B cell (primary cell): ENCODE measurements around the gene EPHB6. TPM values are rescaled to one million over a fixed set of nuclear protein-coding genes. Genes with fewer than 3 reads are reported as not detected.

Source experiments
- ATAC-seq: fragments of 200-7000 bp; cut with Tn5 transposase; one replicate; pipeline ENCODE4 v1.10.0; 2021; ENCODE audit warnings: low read depth, mild to moderate bottlenecking, moderate number of reproducible peaks, moderate library complexity
- CTCF ChIA-PET: fragments of 350-600 bp; sonication (Branson Sonifier 250); formaldehyde crosslinking; loops from one replicate; lab custom pipeline; 2021; ENCODE audit warnings: antibody characterized with exemption, inconsistent platforms; lab: Charles Lee
- POLR2A ChIA-PET: fragments of 350-600 bp; sonication (Branson Sonifier 250); formaldehyde crosslinking; loops from one replicate; lab custom pipeline; 2021; ENCODE audit warnings: antibody characterized with exemption; lab: Charles Lee
- DNase-seq: peaks from one replicate; pipeline ENCODE4 v3.0.0; 2013
- H2AFZ ChIP-seq: 2 replicates; pipeline ENCODE4 v1.6.1; 2012; ENCODE audit warnings: mild to moderate bottlenecking, low read depth, low read length; ENCODE audit not compliant: insufficient read depth, poor library complexity, severe bottlenecking
- H3K27ac ChIP-seq, 2 donors: 1 replicate in 1 of 2; 2 replicates in 1 of 2; pipeline ENCODE4 v1.5.1; 2012 to 2013; ENCODE audit warnings: low read length in 2 of 2, mild to moderate bottlenecking in 2 of 2, moderate library complexity in 1 of 2
- H3K27me3 ChIP-seq, 4 experiments: fragments of 200-600 bp in 1 of 4; sonication (generic) in 1 of 4; replicated peaks in 1 of 4; 1 replicate in 2 of 4; 2 replicates in 2 of 4; pipeline versions ENCODE4 v1.6.1 to v1.7.0; 2013 to 2016; ENCODE audit warnings: low read length in 3 of 4, mild to moderate bottlenecking in 2 of 4, mixed read lengths in 1 of 4, moderate library complexity in 1 of 4; ENCODE audit not compliant: insufficient read depth in 4 of 4, control insufficient read depth in 3 of 4; ENCODE audit errors: control extremely low read depth in 1 of 4
- H3K36me3 ChIP-seq, 2 experiments: replicated peaks in 1 of 2; 1 replicate in 1 of 2; 2 replicates in 1 of 2; pipeline versions ENCODE4 v1.6.1 to v1.7.1; 2013; ENCODE audit warnings: low read length in 1 of 2; ENCODE audit not compliant: insufficient read depth in 2 of 2, control insufficient read depth in 1 of 2; ENCODE audit errors: control extremely low read depth in 1 of 2, extremely low read depth in 1 of 2
- H3K4me1 ChIP-seq, 2 donors: fragments of 200-600 bp in 1 of 2; sonication (generic) in 1 of 2; 1 replicate in 1 of 2; 2 replicates in 1 of 2; pipeline versions ENCODE4 v1.5.1 to v1.6.1; 2013 to 2017; ENCODE audit warnings: low read length in 2 of 2; ENCODE audit not compliant: control insufficient read depth in 2 of 2, insufficient read depth in 2 of 2
- H3K4me2 ChIP-seq: replicated peaks from 2 replicates; pipeline ENCODE3; 2012; ENCODE audit warnings: mild to moderate bottlenecking, low read depth, low read length; ENCODE audit not compliant: poor library complexity, severe bottlenecking
- H3K4me3 ChIP-seq, 5 experiments: fragments of 200-600 bp in 1 of 5; sonication (generic) in 1 of 5; 1 replicate in 3 of 5; 2 replicates in 2 of 5; pipeline versions ENCODE4 v1.5.1 to v1.7.0; 2011 to 2016; ENCODE audit warnings: low read length in 4 of 5, mild to moderate bottlenecking in 4 of 5, low read depth in 2 of 5, control low read depth in 1 of 5, moderate library complexity in 1 of 5; ENCODE audit not compliant: insufficient read depth in 1 of 5; ENCODE audit errors: control extremely low read depth in 1 of 5, extremely low read depth in 1 of 5
- H3K79me2 ChIP-seq: fragments of 200-600 bp; sonication (generic); one replicate; pipeline ENCODE4 v1.6.0; 2016; ENCODE audit warnings: low read length; ENCODE audit not compliant: control insufficient read depth, insufficient read depth
- H3K9ac ChIP-seq: fragments of 200-600 bp; sonication (generic); 2 replicates; pipeline ENCODE4 v1.6.1; 2017; ENCODE audit warnings: mild to moderate bottlenecking, low read length, moderate library complexity
- H3K9me3 ChIP-seq, 3 donors: one replicate each; pipeline versions ENCODE4 v1.6.1 to v1.7.1; 2013; ENCODE audit warnings: low read length in 2 of 3; ENCODE audit not compliant: control insufficient read depth in 2 of 3, insufficient read depth in 1 of 3; ENCODE audit errors: control extremely low read depth in 1 of 3
- H4K20me1 ChIP-seq: 2 replicates; pipeline ENCODE4 v1.6.0; 2012; ENCODE audit warnings: mild to moderate bottlenecking, low read length; ENCODE audit not compliant: insufficient read depth, control insufficient read depth, poor library complexity, severe bottlenecking
- H3K27ac Mint-ChIP-seq: one replicate; pipeline ENCODE4 v1.8.0; 2021; ENCODE audit warnings: mixed read lengths
- H3K27me3 Mint-ChIP-seq: one replicate; pipeline ENCODE4 v1.8.0; 2021; ENCODE audit warnings: mixed read lengths
- H3K4me1 Mint-ChIP-seq: one replicate; pipeline ENCODE4 v1.8.0; 2021; ENCODE audit warnings: mixed read lengths
- H3K4me3 Mint-ChIP-seq: one replicate; pipeline ENCODE4 v1.8.0; 2021; ENCODE audit warnings: mixed read lengths
- H3K9me3 Mint-ChIP-seq: one replicate; pipeline ENCODE4 v1.8.0; 2022; ENCODE audit warnings: mixed read lengths; ENCODE audit not compliant: insufficient read depth
- EZH2 ChIP-seq: IDR thresholded peaks from 2 replicates; pipeline ENCODE4 v1.6.1; 2012; ENCODE audit warnings: borderline replicate concordance, low read depth, mild to moderate bottlenecking, moderate library complexity, low read length; ENCODE audit not compliant: insufficient read depth, poor library complexity, severe bottlenecking
- WGBS: methylation state at CpG from one replicate; pipeline ENCODE4 v1.1.5; 2013; ENCODE audit warnings: missing lambda C conversion rate; ENCODE audit not compliant: insufficient coverage; 5-methylcytosine and 5-hydroxymethylcytosine counted together
- intact Hi-C: fragments of 100-400 bp; cut with micrococcal nuclease; formaldehyde crosslinking; loops from one replicate; pipeline ENCODE4 v1.10.0; 2022
- polyA plus RNA-seq: library from polyadenylated mRNA; depleted of rRNA; stranded (reverse); fragments of >200 nt; gene quantifications from 2 replicates; pipeline ENCODE4 v1.2.3, GENCODE V29; 2012
- total RNA-seq, 2 donors: library from RNA; stranded (reverse); fragments of 120-200 nt in 1 of 2; gene quantifications; 1 replicate in 1 of 2; 2 replicates in 1 of 2; pipeline versions ENCODE4 v1.2.3 to v1.2.4, GENCODE V29; 2013 to 2022
- TF ChIP-seq, protein P1 (sequence below): fragments of 200-600 bp; IDR thresholded peaks from one replicate; pipeline ENCODE4 v1.8.0; 2022; ENCODE audit warnings: antibody characterized with exemption, mild to moderate bottlenecking

EPHB6 gene
- total and polyA plus RNA-seq, 2 donors (not counting 1 experiment from before 2014, with no cell fraction given): 65.3 to 69.6 TPM

DNA sequence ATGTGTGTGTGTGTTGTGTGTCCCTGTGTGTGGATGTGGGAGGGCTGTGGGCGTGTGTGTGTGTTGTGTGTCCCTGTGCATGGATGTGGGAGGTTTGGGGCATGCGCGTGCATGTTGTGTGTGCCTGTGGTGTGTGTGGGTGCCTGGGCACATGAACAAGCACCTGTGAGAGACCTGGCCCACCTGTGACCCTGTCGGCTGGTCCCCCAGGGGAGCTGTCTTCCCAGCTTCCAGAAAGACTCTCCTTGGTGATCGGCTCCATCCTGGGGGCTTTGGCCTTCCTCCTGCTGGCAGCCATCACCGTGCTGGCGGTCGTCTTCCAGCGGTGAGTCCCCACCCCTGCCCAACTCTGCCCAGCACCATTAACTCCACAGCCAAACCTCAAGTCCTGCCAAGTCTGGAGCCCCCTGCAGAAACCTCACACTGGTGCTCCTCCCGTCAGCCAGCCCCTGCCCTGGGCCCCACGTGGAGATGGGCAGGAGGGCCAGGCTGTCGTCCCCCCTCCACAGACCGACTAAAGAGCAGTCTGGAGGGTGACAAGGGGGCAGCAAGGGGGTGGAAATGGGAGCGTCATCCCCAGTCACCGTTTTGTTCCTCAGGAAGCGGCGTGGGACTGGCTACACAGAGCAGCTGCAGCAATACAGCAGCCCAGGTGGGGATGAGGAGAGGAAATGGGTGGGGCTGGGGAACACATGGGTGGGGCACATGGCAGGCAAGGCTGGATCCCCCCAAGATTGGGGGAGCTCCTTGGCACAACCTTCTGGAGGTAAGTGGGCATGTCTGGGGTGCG, 12.7 kb downstream of the EPHB6 start:
- intact Hi-C loops: no loop called here
- no peak for DNase-seq
- no peak overlapping the region for H3K4me2 ChIP-seq
- H3K9me3 ChIP-seq: no peaks in the 10 kb centered on the region
- H3K27ac Mint-ChIP-seq: no peak overlapping the region
- 87% methylated on average over 17 of the region's 18 CpGs for WGBS
- peaks cover 3% of the 10 kb centered on the region for H3K4me1 Mint-ChIP-seq
- H3K4me1 ChIP-seq: no peaks in the 10 kb centered on the region
- no peaks in the 10 kb centered on the region for H3K9me3 Mint-ChIP-seq
- no peaks in the 10 kb centered on the region for H3K27me3 ChIP-seq
- no peak overlapping the region for H3K9ac ChIP-seq
- H3K79me2 ChIP-seq: no peaks in the 10 kb centered on the region
- H3K27ac ChIP-seq: no peak overlapping the region
- no peak overlapping the region for H3K4me3 Mint-ChIP-seq
- H3K36me3 ChIP-seq: peaks cover 2 to 55% of the 10 kb centered on the region in 2 experiments
- ATAC-seq: no peak
- no peaks in the 10 kb centered on the region for H4K20me1 ChIP-seq
- TF ChIP-seq EZH2: no peak
- TF ChIP-seq, protein P1, sequence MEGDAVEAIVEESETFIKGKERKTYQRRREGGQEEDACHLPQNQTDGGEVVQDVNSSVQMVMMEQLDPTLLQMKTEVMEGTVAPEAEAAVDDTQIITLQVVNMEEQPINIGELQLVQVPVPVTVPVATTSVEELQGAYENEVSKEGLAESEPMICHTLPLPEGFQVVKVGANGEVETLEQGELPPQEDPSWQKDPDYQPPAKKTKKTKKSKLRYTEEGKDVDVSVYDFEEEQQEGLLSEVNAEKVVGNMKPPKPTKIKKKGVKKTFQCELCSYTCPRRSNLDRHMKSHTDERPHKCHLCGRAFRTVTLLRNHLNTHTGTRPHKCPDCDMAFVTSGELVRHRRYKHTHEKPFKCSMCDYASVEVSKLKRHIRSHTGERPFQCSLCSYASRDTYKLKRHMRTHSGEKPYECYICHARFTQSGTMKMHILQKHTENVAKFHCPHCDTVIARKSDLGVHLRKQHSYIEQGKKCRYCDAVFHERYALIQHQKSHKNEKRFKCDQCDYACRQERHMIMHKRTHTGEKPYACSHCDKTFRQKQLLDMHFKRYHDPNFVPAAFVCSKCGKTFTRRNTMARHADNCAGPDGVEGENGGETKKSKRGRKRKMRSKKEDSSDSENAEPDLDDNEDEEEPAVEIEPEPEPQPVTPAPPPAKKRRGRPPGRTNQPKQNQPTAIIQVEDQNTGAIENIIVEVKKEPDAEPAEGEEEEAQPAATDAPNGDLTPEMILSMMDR: no peak
- ChIA-PET POLR2A (no interaction called here), CTCF (interaction anchor here (0.8 to 3.4 kb wide), 6 partner anchors 9 to 264 kb away, joined by 3 to 33 read pairs (median 7); no protein-coding TSS in a partner anchor)
- H2AFZ ChIP-seq: no peak overlapping the region
- H3K27me3 Mint-ChIP-seq: no peaks in the 10 kb centered on the region
- no peak overlapping the region for H3K4me3 ChIP-seq
